GM19452 (cell line): ENCODE measurements around the gene PLCG1.

Experiments
- ATAC-seq: cut with Tn5 transposase; IDR thresholded peaks from one replicate; pipeline ENCODE4 v1.9.1; 2021; ENCODE audit not compliant: unreplicated experiment

Gene PLCG1

GRCh38 chr20:41176711-41177552 is 39.6 kb downstream of the PLCG1 start:
- no peak for ATAC-seq

DNA sequence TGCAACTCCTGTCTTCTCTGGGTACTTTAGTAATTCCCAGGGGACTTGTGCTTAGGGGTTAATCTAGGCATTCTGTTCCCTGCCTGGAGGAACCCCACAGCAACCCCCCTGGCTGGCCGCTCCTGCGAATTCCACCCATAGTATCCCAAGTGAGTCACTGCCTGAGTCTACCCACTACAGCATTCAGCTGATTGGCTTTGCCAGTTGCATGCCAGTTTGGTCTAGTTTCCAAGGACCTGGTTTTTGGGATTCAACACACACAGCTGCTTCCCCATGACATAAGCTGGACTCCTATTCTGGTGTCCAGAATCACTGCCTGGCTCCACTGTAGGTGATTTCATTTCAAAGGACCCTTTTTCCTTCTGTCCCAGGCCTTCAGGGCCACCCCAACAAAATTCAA is 40.3 kb downstream of the PLCG1 start:
- no peak for ATAC-seq

GRCh38 chr20:41178495-41178894 is 41.2 kb downstream of the PLCG1 start:
- no peak for ATAC-seq

GRCh38 chr20:41178904-41179432 is 41.6 kb downstream of the PLCG1 start:
- no peak for ATAC-seq

DNA sequence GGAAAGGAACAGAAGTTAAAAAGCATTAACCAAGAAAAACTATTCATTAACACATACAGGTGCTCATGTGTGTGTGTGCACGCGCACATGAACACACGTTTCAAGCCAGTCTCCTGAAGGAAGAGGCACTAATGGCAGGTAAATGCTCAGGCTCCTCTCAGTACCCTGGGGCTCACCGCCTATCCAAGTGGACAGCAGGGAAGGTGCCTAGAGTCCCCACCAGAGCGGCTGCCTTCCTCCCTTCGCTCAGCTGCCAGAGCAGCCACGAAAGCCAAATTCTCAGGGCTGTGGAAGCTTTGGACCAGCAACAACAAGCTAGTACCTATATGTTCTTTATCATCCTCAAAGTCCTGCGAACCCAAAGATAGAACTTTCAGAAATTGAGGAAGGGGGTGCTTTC is 42.6 kb downstream of the PLCG1 start:
- ATAC-seq, result no peak

GRCh38 chr20:41180599-41181333 is 43.4 kb downstream of the PLCG1 start:
- ATAC-seq, result no peak

DNA sequence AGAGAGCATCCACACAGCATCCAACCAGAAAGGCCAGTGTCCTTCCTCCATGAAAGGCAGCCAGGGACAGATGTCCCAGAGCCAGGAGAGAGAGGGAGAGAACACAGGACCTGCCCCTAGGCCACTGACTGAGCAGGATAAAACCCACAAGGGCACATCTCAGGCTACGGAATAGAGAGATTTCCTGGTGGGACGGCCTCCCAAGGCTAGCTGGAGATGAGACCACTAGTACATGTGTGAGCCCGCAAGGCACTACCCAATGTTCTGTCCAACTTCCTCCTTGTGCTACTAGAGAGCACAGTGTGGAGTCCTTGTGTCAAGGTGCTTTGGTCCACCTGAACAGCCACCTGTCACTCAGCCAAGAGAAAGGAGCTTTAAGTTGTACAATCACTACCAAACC is 44.2 kb downstream of the PLCG1 start:
- ATAC-seq, result no peak

DNA sequence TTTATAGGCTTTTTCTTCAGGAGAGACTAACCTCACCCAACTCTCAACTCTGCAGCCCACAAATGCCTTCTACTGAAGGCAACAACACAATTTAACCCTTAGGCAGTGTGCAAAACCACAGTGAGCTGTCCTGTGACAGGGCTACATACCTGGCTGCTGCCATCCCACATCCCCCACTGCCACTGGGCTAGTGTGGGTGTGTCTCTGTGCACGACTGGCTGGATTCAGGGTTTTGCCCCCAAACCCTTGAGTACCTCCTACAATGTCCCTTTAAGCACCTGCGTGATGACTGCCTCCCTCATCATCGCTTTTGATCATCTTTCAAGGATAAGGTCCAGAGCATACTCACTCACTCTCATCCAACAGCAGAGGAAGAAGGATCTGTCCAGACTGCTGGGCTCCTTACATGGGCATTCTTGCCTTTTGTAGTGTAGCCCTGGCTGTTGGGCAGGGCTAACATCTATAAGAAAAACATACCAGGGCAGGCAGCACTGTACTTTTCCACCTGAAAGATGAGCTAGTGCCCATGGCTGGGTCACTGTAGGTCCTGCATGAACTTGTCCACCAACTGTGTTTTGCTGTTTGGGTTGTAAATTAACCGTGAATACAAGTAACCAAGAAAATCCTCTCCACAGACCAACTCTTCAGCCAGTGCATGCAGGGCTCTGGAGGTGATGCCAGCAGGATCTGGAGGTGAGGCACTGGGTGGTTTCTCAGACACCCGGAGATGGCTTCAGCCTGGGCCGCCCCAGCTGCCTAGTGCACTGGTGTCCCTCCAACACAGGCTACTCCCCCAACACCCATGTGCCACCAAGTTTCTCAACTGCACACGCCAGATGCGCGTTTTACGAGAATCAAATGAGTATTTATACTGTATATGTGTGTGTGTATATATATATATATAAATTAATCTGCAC is 45.2 kb downstream of the PLCG1 start:
- ATAC-seq, result no peak

DNA sequence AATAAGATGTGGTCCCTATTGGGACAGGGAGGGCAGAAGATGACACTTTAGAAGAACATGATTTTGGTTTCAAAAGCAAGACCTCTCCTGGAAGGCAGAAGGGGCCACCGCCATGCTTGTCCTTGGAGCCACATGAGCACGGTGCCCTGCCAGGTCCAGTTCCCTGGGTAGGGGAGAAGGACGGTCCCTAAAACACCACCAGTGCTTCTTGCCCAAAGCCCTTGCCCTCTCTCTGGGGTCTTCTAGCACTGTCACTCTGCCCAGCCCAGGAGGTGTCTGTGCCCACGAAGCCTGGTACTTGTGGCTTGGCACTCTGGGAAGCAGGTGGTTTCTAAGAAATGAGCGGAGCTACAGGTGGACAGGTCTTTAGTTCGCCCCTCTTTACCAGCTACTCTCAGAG is 46.0 kb downstream of the PLCG1 start:
- ATAC-seq, result no peak

GRCh38 chr20:41183831-41184230 is 46.5 kb downstream of the PLCG1 start:
- ATAC-seq, result no peak

- no peak for ATAC-seq
Measured at GRCh38 chr20:41185013-41185757, 47.8 kb downstream of the PLCG1 start.

- ATAC-seq, result no peak
Measured at GRCh38 chr20:41187668-41188067, 50.3 kb downstream of the PLCG1 start.

GRCh38 chr20:41191562-41192500 is 54.5 kb downstream of the PLCG1 start:
- ATAC-seq, result no peak

DNA sequence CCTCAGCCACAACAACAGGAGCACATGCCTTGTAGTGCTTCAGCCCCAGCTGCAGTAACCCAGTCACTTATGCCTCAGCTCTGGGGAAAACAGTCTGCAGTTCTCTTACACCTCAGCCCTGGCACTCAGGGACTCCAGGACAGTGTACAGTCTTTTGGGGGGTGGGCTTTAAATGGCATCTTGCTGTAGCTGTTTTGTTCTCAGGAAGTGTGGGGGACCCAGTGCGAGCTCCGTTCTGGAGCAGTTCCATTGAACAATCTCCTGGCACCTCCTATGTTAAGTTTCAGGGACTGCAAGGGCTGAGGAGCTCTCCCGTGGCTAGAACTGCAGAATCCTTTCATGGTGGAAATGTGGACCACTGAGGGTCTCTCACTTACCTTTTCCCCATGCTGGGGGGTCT is 55.2 kb downstream of the PLCG1 start:
- ATAC-seq, result no peak

GRCh38 chr20:41196653-41197225 is 59.4 kb downstream of the PLCG1 start:
- ATAC-seq, result no peak

- no peak for ATAC-seq
Measured at GRCh38 chr20:41198443-41198842, 61.1 kb downstream of the PLCG1 start.

GRCh38 chr20:41200446-41201202 is 63.3 kb downstream of the PLCG1 start:
- ATAC-seq, result no peak

- ATAC-seq, result no peak
Measured at GRCh38 chr20:41201760-41202159, 64.4 kb downstream of the PLCG1 start.
